IPS-18a (cell line): Measurements from ENCODE around the gene WDFY3.

Experiments used
- H3K27ac ChIP-seq: one replicate; pipeline ENCODE4 v1.5.1; 2013; ENCODE audit warnings: low read length
- H3K27me3 ChIP-seq: one replicate; pipeline ENCODE4 v1.6.1; 2013; ENCODE audit warnings: mild to moderate bottlenecking, low read length; ENCODE audit not compliant: control insufficient read depth, insufficient read depth
- H3K36me3 ChIP-seq: one replicate; pipeline ENCODE4 v1.6.1; 2013; ENCODE audit warnings: low read depth, low read length; ENCODE audit not compliant: control insufficient read depth
- H3K4me1 ChIP-seq: one replicate; pipeline ENCODE4 v1.6.1; 2013; ENCODE audit warnings: low read depth, low read length; ENCODE audit not compliant: control insufficient read depth
- H3K4me3 ChIP-seq: one replicate; pipeline ENCODE4 v1.5.1; 2013; ENCODE audit warnings: low read length
- H3K9ac ChIP-seq: one replicate; pipeline ENCODE4 v1.6.1; 2013; ENCODE audit warnings: mild to moderate bottlenecking, low read length, moderate library complexity
- H3K9me3 ChIP-seq: one replicate; pipeline ENCODE4 v1.6.1; 2013; ENCODE audit warnings: low read depth, low read length; ENCODE audit not compliant: control insufficient read depth

The WDFY3 gene, protein sequence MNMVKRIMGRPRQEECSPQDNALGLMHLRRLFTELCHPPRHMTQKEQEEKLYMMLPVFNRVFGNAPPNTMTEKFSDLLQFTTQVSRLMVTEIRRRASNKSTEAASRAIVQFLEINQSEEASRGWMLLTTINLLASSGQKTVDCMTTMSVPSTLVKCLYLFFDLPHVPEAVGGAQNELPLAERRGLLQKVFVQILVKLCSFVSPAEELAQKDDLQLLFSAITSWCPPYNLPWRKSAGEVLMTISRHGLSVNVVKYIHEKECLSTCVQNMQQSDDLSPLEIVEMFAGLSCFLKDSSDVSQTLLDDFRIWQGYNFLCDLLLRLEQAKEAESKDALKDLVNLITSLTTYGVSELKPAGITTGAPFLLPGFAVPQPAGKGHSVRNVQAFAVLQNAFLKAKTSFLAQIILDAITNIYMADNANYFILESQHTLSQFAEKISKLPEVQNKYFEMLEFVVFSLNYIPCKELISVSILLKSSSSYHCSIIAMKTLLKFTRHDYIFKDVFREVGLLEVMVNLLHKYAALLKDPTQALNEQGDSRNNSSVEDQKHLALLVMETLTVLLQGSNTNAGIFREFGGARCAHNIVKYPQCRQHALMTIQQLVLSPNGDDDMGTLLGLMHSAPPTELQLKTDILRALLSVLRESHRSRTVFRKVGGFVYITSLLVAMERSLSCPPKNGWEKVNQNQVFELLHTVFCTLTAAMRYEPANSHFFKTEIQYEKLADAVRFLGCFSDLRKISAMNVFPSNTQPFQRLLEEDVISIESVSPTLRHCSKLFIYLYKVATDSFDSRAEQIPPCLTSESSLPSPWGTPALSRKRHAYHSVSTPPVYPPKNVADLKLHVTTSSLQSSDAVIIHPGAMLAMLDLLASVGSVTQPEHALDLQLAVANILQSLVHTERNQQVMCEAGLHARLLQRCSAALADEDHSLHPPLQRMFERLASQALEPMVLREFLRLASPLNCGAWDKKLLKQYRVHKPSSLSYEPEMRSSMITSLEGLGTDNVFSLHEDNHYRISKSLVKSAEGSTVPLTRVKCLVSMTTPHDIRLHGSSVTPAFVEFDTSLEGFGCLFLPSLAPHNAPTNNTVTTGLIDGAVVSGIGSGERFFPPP (N-terminal part only)

DNA sequence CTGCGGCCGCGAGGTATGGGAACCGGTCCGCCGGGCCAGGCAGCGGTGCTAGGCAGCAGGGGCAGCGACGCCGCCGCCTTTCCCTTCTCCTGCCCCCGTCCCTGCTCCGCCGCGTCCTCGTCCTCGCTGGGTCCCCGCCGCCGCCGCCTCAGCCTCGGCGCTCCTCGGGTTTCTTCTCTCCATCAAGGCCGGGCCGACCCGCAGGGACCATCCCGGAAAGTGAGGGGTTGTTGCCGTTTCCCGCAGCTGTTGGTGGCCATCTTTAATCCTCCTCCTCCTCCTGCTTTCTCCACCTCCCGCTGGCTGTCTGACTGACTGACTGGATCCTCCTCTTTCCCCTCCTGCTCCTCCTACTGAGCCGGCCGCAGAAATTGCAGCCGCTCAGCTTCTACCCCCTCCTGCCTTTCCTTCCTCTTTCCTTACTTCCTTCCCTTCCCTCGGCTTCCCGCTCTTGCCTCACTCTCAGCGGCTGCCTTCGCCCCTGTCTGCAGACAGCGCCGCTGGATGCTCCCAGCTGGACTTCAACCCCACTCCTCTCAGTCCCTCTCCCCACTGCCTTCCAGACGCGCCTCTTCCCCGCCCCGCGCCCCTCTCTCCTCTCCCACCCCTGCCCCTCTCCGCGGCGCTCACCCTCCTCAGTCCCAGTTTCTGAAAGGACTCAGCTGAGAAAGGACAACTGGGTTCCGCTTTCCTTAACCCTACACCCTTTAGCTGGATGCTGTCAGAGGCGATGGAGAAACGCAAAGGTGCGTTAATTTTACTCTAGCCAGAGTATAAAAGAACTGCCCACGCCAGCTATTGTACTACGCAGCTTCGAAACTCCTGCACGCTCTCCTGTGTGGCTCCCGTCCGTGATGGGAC is at the start of gene WDFY3:
Gene WDFY3 (minus strand): TSS at position 309 of the 861 bp plus-strand sequence. CDS start 106,099 bp downstream, outside the sequence.
- Histone ChIP-seq H3K4me3 (peak within 1 kb of the TSS; percentile 82), H3K9ac (peak within 1 kb of the TSS; percentile 74), H3K9me3 (no peaks in the 10 kb centered on the region), H3K4me1 (peaks cover 18% of the 10 kb centered on the region), H3K27ac (peak within 1 kb of the TSS; percentile 24), H3K36me3 (no peaks in the 10 kb centered on the region), H3K27me3 (no peaks in the 10 kb centered on the region)

- Histone ChIP-seq H3K27ac (no peak overlapping the region), H3K36me3 (no peaks in the 10 kb centered on the region), H3K4me3 (no peak overlapping the region), H3K9me3 (no peaks in the 10 kb centered on the region), H3K9ac (no peak overlapping the region), H3K4me1 (no peaks in the 10 kb centered on the region), H3K27me3 (no peaks in the 10 kb centered on the region)
Measured at GRCh38 chr4:85005865-85006377, 39.4 kb upstream of the WDFY3 start.

DNA sequence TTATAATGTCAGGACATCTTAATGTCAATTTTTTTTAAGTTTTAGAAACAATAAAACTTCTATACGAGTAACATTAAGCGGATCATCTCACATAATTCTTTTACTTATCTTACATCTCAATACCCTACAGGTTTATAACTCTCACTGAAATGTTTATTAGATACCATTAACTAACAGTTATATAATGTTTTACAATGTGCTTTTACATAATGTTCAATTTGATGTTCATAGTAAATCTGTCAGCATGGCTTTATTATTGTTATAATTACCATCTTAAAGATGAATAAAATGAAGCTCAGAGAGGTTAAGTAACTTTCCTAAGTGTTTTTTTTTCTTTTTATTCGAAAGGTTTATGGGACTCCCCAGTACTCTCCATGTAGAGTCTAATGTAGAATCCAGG is 33.9 kb upstream of the WDFY3 start:
- H3K4me1 ChIP-seq = no peaks in the 10 kb centered on the region
- H3K9ac ChIP-seq = no peak overlapping the region
- no peaks in the 10 kb centered on the region for H3K36me3 ChIP-seq
- H3K27me3 ChIP-seq = no peaks in the 10 kb centered on the region
- H3K4me3 ChIP-seq = no peak overlapping the region
- H3K9me3 ChIP-seq = no peaks in the 10 kb centered on the region
- no peak overlapping the region for H3K27ac ChIP-seq

DNA sequence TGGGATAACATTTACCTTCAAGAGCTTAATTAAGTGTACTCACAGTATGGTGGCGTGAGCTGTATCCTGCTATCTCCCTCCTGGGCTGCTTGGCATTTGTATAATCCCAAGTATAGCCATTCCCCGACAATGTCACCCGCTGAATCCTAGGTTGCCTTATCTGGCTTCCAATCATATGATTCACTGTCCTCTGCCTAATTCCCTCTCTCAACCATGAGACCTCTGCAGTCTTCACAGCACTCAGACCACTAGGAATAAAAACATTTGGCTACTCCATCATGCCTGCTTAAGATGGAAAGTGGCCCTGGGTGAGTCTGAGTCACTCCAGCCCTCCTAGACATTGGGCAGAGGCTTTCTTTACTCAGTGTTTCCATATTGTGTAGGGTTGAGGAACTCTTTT is 28.9 kb upstream of the WDFY3 start:
- no peak overlapping the region for H3K9ac ChIP-seq
- H3K27ac ChIP-seq = no peak overlapping the region
- H3K4me1 ChIP-seq = peaks cover 3% of the 10 kb centered on the region
- H3K4me3 ChIP-seq = no peak overlapping the region
- no peaks in the 10 kb centered on the region for H3K27me3 ChIP-seq
- no peaks in the 10 kb centered on the region for H3K36me3 ChIP-seq
- no peaks in the 10 kb centered on the region for H3K9me3 ChIP-seq

DNA sequence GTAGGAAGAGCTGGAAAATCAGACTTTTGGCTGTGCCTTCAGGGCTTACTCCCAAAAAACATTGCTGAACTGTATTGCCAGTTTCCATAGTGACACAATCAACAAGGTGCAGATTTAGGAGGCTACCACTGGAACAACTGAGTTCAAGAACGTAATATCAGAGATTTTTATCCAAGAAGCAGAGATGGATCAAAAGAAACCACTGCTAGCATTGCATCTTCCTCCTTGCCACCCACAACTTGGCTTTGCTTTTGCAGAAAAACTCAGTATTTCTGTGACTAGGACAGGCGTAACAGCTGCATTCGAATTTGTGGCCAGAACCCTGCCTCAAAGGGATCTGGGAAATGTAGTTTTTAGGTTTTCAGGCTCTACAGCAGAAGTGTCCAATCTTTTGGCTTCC is 27.8 kb upstream of the WDFY3 start:
- H3K27ac ChIP-seq = peak overlapping the region; percentile 87
- no peaks in the 10 kb centered on the region for H3K9me3 ChIP-seq
- no peaks in the 10 kb centered on the region for H3K27me3 ChIP-seq
- H3K4me3 ChIP-seq = peak overlapping the region; percentile 32
- no peaks in the 10 kb centered on the region for H3K36me3 ChIP-seq
- H3K9ac ChIP-seq = peak overlapping the region; percentile 64
- peaks cover 3% of the 10 kb centered on the region for H3K4me1 ChIP-seq

- Histone ChIP-seq H3K27ac (no peak overlapping the region), H3K4me1 (no peaks in the 10 kb centered on the region), H3K27me3 (no peaks in the 10 kb centered on the region), H3K4me3 (no peak overlapping the region), H3K9me3 (peaks cover 5% of the 10 kb centered on the region), H3K9ac (no peak overlapping the region), H3K36me3 (no peaks in the 10 kb centered on the region)
Measured at GRCh38 chr4:84985952-84986351, 19.5 kb upstream of the WDFY3 start.

- Histone ChIP-seq H3K4me3 (no peak overlapping the region), H3K27ac (no peak overlapping the region), H3K27me3 (no peaks in the 10 kb centered on the region), H3K36me3 (no peaks in the 10 kb centered on the region), H3K4me1 (no peaks in the 10 kb centered on the region), H3K9ac (no peak overlapping the region), H3K9me3 (no peaks in the 10 kb centered on the region)
Measured at GRCh38 chr4:84977396-84977795, 10.9 kb upstream of the WDFY3 start.

- Histone ChIP-seq H3K36me3 (no peaks in the 10 kb centered on the region), H3K4me3 (no peak overlapping the region), H3K4me1 (peaks cover 5% of the 10 kb centered on the region), H3K9me3 (no peaks in the 10 kb centered on the region), H3K27ac (no peak overlapping the region), H3K27me3 (no peaks in the 10 kb centered on the region), H3K9ac (no peak overlapping the region)
Measured at GRCh38 chr4:84973856-84974255, 7.4 kb upstream of the WDFY3 start.

DNA sequence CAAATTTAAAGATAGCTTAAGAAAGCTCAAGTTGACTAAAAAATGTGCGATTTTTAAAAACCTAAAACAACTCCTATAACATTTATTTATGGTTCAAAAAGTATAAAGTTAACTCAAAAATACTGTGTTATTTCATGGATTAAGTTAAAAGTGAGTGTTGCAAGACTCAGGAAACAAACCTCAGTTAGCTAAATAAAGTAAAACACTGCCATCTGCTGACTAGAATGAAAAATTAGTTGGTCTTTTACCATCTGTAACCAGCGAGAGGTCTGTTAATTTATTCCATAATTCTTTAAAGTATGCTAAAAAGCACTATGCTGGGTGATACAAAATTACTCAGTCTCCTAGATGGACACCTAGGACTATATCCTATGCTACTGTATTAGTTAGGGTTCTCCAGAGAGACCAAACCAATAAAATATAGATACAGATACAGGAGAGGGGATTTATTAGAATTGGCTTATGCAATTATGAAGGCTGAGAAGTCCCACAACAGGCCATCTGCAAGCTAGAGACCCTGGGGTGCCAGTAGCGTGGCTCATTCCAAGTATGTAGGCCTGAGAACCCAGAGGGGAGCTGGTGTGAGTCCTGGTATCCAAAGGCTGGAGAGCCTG is 4.9 kb upstream of the WDFY3 start:
- Histone ChIP-seq H3K27me3 (no peaks in the 10 kb centered on the region), H3K4me3 (no peak overlapping the region), H3K27ac (no peak overlapping the region), H3K9ac (no peak overlapping the region), H3K4me1 (peaks cover 11% of the 10 kb centered on the region), H3K9me3 (no peaks in the 10 kb centered on the region), H3K36me3 (no peaks in the 10 kb centered on the region)

- H3K27ac ChIP-seq = no peak overlapping the region
- no peak overlapping the region for H3K4me3 ChIP-seq
- H3K27me3 ChIP-seq = no peaks in the 10 kb centered on the region
- no peaks in the 10 kb centered on the region for H3K36me3 ChIP-seq
- no peak overlapping the region for H3K9ac ChIP-seq
- peaks cover 18% of the 10 kb centered on the region for H3K4me1 ChIP-seq
- H3K9me3 ChIP-seq = no peaks in the 10 kb centered on the region
Measured at GRCh38 chr4:84968925-84969324, 2.4 kb upstream of the WDFY3 start.
